H7 (cell line): Measurements from ENCODE around the gene RHBDF2. TPM values are rescaled to one million over a fixed set of nuclear protein-coding genes. Genes with fewer than 3 reads are reported as not detected.

ENCODE experiments used
- DNase-seq: peaks from one replicate; pipeline ENCODE4 v3.0.0; 2012
- H3K27me3 ChIP-seq: 2 replicates; pipeline ENCODE4 v1.6.0; 2011; ENCODE audit warnings: mild to moderate bottlenecking, low read length; ENCODE audit not compliant: control insufficient read depth, insufficient read depth
- H3K36me3 ChIP-seq: replicated peaks from 2 replicates; pipeline ENCODE4 v1.5.1; 2011; ENCODE audit warnings: low read length; ENCODE audit not compliant: control insufficient read depth, insufficient read depth
- H3K4me3 ChIP-seq: 2 replicates; pipeline ENCODE4 v1.5.1; 2011; ENCODE audit warnings: low read depth, mild to moderate bottlenecking, control low read depth, low read length, moderate library complexity; ENCODE audit not compliant: insufficient read depth
- total RNA-seq: library from RNA; depleted of rRNA; stranded (reverse); fragments of >200 nt; shearing (Covaris generic); gene quantifications from 2 replicates; pipeline ENCODE4 v1.2.3, GENCODE V29; 2014

Gene RHBDF2
- total RNA-seq, 1 experiment from 2014 or later = 23.0 TPM

DNA sequence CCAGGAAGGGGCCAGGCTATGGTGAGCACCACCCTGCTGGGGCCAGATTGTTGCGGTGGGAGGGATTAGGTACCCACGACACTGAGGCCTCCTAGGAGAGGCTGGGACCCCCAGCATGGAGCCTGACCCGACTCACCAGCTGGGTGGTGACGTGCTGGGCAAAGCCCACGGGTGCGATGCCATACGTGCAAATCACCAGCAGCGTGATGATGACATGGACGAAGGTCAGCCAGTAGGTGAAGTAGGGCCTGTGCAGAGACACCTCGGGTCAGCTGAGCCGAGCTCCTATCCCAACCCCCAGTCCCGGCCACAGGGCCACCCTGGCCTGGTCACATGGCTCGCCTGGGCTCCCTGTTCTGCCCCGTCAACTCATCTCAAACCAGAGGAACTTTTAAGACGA, 26.3 kb downstream of the RHBDF2 start:
- DNase-seq = no peak
- no peaks in the 10 kb centered on the region; the same call in 1 of the 2 replicates for H3K36me3 ChIP-seq
- H3K27me3 ChIP-seq = no peaks in the 10 kb centered on the region
- H3K4me3 ChIP-seq = no peak overlapping the region

GRCh38 chr17:76474238-76474637, 27.0 kb downstream of the RHBDF2 start:
- no peak for DNase-seq
- no peak overlapping the region for H3K4me3 ChIP-seq
- no peaks in the 10 kb centered on the region; the same call in 1 of the 2 replicates for H3K36me3 ChIP-seq
- H3K27me3 ChIP-seq = no peaks in the 10 kb centered on the region

DNA sequence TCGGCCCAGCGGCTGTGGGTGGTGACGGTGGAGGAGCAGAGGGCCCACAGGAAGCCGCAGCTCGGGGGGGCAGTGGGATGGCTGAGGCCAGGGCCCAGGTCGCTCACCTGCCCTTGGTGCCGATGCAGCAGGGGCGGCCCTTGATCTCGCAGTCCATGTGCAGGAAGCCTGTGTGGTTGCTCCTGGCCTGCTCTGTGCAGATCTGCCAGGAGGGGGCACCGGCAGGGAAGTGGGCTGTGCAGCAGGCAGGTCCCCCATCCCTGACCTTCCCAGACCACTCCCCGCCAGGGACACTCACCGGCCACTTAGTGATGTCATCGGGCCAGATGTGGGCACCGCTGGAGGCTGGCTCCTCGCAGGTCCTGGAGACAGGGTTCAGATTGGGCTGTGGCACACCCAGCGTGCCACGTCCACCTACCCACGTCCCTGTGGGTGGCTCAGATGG, 27.7 kb downstream of the RHBDF2 start:
- H3K4me3 ChIP-seq = no peak overlapping the region
- H3K27me3 ChIP-seq = no peaks in the 10 kb centered on the region
- H3K36me3 ChIP-seq = no peaks in the 10 kb centered on the region; the same call in 1 of the 2 replicates
- peak; percentile 93 for DNase-seq

DNA sequence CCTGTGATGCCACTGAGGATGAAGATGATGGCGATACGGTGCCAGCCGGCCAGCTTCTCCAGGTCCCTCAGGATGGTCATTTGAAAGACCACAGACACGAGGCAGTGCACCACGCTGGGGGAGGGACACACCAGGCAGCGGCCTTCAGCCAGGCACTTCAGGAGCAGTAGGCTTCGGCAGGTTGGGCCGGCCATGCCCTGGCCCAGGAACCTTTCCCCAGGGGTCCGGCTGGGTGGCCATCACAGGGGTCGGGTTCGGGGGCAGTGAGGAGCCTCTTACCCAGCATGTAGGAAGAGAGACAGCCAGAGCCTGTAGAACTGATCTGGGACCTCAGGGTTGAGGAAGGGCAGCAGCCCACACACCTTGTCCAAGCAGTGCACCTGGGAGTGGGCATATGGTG, 28.5 kb downstream of the RHBDF2 start:
- no peak for DNase-seq
- no peak overlapping the region for H3K4me3 ChIP-seq
- H3K36me3 ChIP-seq = no peaks in the 10 kb centered on the region; the same call in 1 of the 2 replicates
- H3K27me3 ChIP-seq = no peaks in the 10 kb centered on the region

DNA sequence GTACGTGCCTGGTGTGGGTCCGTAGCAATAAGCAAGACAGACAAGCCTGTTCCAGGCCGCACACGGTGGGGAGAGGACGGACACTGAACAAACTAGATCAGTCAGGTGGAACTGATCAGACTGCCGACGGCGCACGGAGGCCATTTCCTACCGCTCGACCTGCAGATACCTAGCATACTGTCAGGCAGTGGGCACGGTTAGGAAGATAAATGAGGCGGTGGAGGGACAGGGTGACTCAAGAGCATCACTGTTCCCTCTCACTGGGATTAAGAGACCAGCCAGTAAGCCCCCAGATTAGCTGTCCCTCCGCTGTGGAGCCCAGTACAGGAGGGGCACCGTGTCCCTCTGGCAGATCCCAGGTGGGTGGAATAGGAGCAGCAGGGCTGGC, 29.0 kb downstream of the RHBDF2 start:
- Histone ChIP-seq H3K36me3 (no peaks in the 10 kb centered on the region; the same call in 1 of the 2 replicates), H3K4me3 (no peak overlapping the region), H3K27me3 (no peaks in the 10 kb centered on the region)
- no peak for DNase-seq

- H3K36me3 ChIP-seq = no peaks in the 10 kb centered on the region; the same call in 1 of the 2 replicates
- H3K27me3 ChIP-seq = no peaks in the 10 kb centered on the region
- DNase-seq = no peak
- H3K4me3 ChIP-seq = no peak overlapping the region
Observed at GRCh38 chr17:76471498-76472257, 29.5 kb downstream of the RHBDF2 start.

- H3K36me3 ChIP-seq = no peaks in the 10 kb centered on the region; the same call in 1 of the 2 replicates
- no peak overlapping the region for H3K4me3 ChIP-seq
- no peaks in the 10 kb centered on the region for H3K27me3 ChIP-seq
- peak; percentile 32 for DNase-seq
Observed at GRCh38 chr17:76469991-76470739, 31.1 kb downstream of the RHBDF2 start.

GRCh38 chr17:76469076-76469990, 31.9 kb downstream of the RHBDF2 start:
- Histone ChIP-seq H3K27me3 (no peaks in the 10 kb centered on the region), H3K36me3 (no peaks in the 10 kb centered on the region; the same call in 1 of the 2 replicates), H3K4me3 (no peak overlapping the region)
- DNase-seq = no peak

- Histone ChIP-seq H3K36me3 (no peaks in the 10 kb centered on the region; the same call in 1 of the 2 replicates), H3K4me3 (no peak overlapping the region), H3K27me3 (no peaks in the 10 kb centered on the region)
- no peak for DNase-seq
Observed at GRCh38 chr17:76468634-76469010, 32.6 kb downstream of the RHBDF2 start.

GRCh38 chr17:76467809-76468633, 33.2 kb downstream of the RHBDF2 start:
- no peak overlapping the region for H3K4me3 ChIP-seq
- peak; percentile 64 for DNase-seq
- H3K27me3 ChIP-seq = no peaks in the 10 kb centered on the region
- H3K36me3 ChIP-seq = no peaks in the 10 kb centered on the region; the same call in 1 of the 2 replicates

DNA sequence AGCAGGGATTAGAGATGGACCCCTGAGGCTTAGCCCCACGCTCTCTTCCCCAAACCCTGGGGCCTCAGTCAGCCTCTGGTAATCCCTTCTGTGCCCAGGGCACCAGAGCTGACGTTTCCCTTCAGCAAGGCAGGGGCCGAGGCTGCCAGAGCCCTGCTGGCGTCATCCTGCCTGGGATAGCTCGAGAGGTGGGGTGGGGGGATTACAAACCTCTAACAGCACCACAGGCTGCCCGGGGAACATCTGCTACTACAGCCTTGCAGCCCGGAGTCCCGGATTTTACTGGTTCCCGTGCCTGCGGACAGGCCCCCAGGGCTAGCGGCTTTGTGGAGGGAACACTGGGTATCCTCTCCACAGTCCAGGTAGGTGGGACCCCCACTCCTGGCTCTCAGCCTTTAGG, 33.9 kb downstream of the RHBDF2 start, which contains the start of gene AANAT:
Gene AANAT, plus strand, starts transcription at position 238 of the 400 bp plus-strand sequence. CDS start 1,144 bp downstream, outside the sequence.
- Histone ChIP-seq H3K27me3 (no peaks in the 10 kb centered on the region; the same call in 1 of the 2 replicates), H3K4me3 (no peak within 1 kb of the TSS), H3K36me3 (no peaks in the 10 kb centered on the region)
- peak; percentile 83 for DNase-seq

GRCh38 chr17:76466775-76467130, 34.5 kb downstream of the RHBDF2 start:
- H3K27me3 ChIP-seq = no peaks in the 10 kb centered on the region; the same call in 1 of the 2 replicates
- H3K36me3 ChIP-seq = no peaks in the 10 kb centered on the region
- no peak for DNase-seq
- no peak overlapping the region for H3K4me3 ChIP-seq

DNA sequence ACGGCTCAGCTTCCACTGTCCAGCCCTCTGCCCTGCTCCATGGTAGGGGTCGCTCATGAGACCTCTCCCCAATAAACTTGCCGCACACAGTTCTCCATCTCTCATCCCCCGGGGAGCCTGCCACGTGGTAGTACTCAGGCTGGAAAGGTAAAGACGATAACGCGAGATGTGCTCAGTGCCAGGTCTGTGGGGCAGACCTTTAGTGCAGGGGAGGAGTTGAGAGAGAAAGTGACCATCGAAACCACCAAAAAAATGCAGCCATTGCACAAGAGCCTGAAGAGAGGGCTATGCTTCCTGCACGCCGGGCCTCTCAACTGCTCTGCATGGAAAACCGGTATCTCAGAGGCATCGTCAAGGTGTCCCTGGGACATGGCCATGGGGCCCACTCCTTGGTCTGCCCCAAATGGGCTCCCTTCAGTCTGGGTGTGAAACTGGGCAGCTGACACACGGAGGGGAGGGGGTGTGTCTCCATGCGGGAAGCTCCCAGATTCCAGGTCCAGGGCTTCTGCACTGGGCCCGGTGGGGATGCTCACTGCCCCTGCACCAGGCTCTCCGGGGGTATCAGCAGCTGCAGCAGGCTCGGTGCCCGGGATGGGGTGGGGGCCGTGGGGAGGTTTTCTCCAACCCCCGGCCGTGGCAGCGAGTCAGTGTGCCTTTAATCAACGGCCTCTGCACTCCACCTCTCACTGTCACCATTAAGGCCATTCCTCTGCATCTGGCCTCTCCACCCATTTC, 38.5 kb downstream of the RHBDF2 start:
- H3K36me3 ChIP-seq = no peaks in the 10 kb centered on the region
- no peak overlapping the region for H3K4me3 ChIP-seq
- H3K27me3 ChIP-seq = no peaks in the 10 kb centered on the region; the same call in 1 of the 2 replicates
- DNase-seq = no peak
